Activated B cell treated with CpG ODN at 0.5 μM for 24 hours (primary cell): Measurements from ENCODE around the gene GABBR2. TPM values are rescaled to one million over a fixed set of nuclear protein-coding genes. Genes with fewer than 3 reads are reported as not detected.

Experiments
- ATAC-seq: fragments of 200-7000 bp; cut with Tn5 transposase; one replicate; pipeline ENCODE4 v1.10.0; 2021; ENCODE audit warnings: low read depth, mild to moderate bottlenecking, moderate library complexity
- CTCF ChIA-PET: fragments of 350-600 bp; sonication (Branson Sonifier 250); formaldehyde crosslinking; loops from one replicate; lab custom pipeline; 2021; ENCODE audit warnings: antibody characterized with exemption; lab: Charles Lee
- POLR2A ChIA-PET: fragments of 350-600 bp; sonication (Branson Sonifier 250); formaldehyde crosslinking; loops from one replicate; lab custom pipeline; 2021; ENCODE audit warnings: antibody characterized with exemption; lab: Charles Lee
- DNase-seq: peaks from one replicate; pipeline ENCODE4 v3.0.0; 2022
- H3K27ac Mint-ChIP-seq: one replicate; pipeline ENCODE4 v1.8.0; 2020; ENCODE audit warnings: mixed read lengths
- H3K27me3 Mint-ChIP-seq: one replicate; pipeline ENCODE4 v1.8.0; 2021; ENCODE audit warnings: mixed read lengths
- H3K36me3 Mint-ChIP-seq: one replicate; pipeline ENCODE4 v1.8.0; 2021; ENCODE audit warnings: low read depth, mixed read lengths
- H3K4me1 Mint-ChIP-seq: one replicate; pipeline ENCODE4 v1.8.0; 2021; ENCODE audit warnings: mixed read lengths
- H3K4me3 Mint-ChIP-seq: one replicate; pipeline ENCODE4 v1.8.0; 2020; ENCODE audit warnings: mild to moderate bottlenecking, mixed read lengths
- H3K9me3 Mint-ChIP-seq: one replicate; pipeline ENCODE4 v1.8.0; 2020; ENCODE audit warnings: mixed read lengths
- CTCF ChIP-seq: fragments of 200-600 bp; IDR thresholded peaks from one replicate; pipeline ENCODE4 v1.8.0; 2022; ENCODE audit warnings: antibody characterized with exemption, mild to moderate bottlenecking
- intact Hi-C: fragments of 100-400 bp; cut with micrococcal nuclease; formaldehyde crosslinking; loops from one replicate; pipeline ENCODE4 v1.15.1; 2024
- total RNA-seq: library from RNA; stranded (reverse); gene quantifications from 2 replicates; pipeline ENCODE4 v1.2.3, GENCODE V29; 2022

GABBR2 gene
- total RNA-seq, 1 donor from 2014 or later = not detected

GRCh38 chr9:98721643-98722042 lies 12.9 kb upstream of the GABBR2 start:
- POLR2A ChIA-PET = no interaction called here
- TF ChIP-seq CTCF = no peak

GRCh38 chr9:98720402-98720801 lies 11.7 kb upstream of the GABBR2 start:
- DNase-seq (no peak), ATAC-seq (no peak)
- no peak for TF ChIP-seq CTCF
- ChIA-PET POLR2A (no interaction called here), CTCF (no interaction called here)
- Mint-ChIP-seq H3K27ac (no peak overlapping the region), H3K27me3 (peaks cover 20% of the 10 kb centered on the region), H3K9me3 (peaks cover 5% of the 10 kb centered on the region), H3K4me1 (no peaks in the 10 kb centered on the region), H3K4me3 (no peak overlapping the region), H3K36me3 (no peaks in the 10 kb centered on the region)
- intact Hi-C loops = no loop called here

More at GRCh38 chr9:98721643-98722042, 12.9 kb upstream of the GABBR2 start:
- Mint-ChIP-seq H3K4me3 (no peak overlapping the region), H3K27me3 (peaks cover 19% of the 10 kb centered on the region), H3K4me1 (peaks cover 6% of the 10 kb centered on the region), H3K9me3 (peaks cover 5% of the 10 kb centered on the region), H3K36me3 (no peaks in the 10 kb centered on the region), H3K27ac (no peak overlapping the region)
- intact Hi-C loops = no loop called here
- CTCF ChIA-PET = no interaction called here
- DNase-seq (no peak), ATAC-seq (no peak)

- H3K9me3 Mint-ChIP-seq = peaks cover 2% of the 10 kb centered on the region
Measured at GRCh38 chr9:98719055-98719454, 10.3 kb upstream of the GABBR2 start.

GRCh38 chr9:98714833-98715232 lies 6.1 kb upstream of the GABBR2 start:
- intact Hi-C loops = no loop called here
- H3K4me3 Mint-ChIP-seq = no peak overlapping the region
- H3K4me1 Mint-ChIP-seq = no peaks in the 10 kb centered on the region
- peaks cover 32% of the 10 kb centered on the region for H3K27me3 Mint-ChIP-seq
- POLR2A ChIA-PET = no interaction called here
- H3K27ac Mint-ChIP-seq = no peak overlapping the region
- TF ChIP-seq CTCF = no peak
- H3K9me3 Mint-ChIP-seq = peaks cover 2% of the 10 kb centered on the region
- H3K36me3 Mint-ChIP-seq = no peaks in the 10 kb centered on the region
- ATAC-seq = no peak
- CTCF ChIA-PET = no interaction called here
- DNase-seq = no peak

More at GRCh38 chr9:98719055-98719454, 10.3 kb upstream of the GABBR2 start:
- CTCF ChIA-PET = no interaction called here
- ATAC-seq (no peak), DNase-seq (no peak)
- POLR2A ChIA-PET = no interaction called here
- intact Hi-C loops = no loop called here
- Mint-ChIP-seq H3K4me1 (no peaks in the 10 kb centered on the region), H3K27ac (no peak overlapping the region), H3K27me3 (peaks cover 20% of the 10 kb centered on the region), H3K4me3 (no peak overlapping the region), H3K36me3 (no peaks in the 10 kb centered on the region)
- no peak for TF ChIP-seq CTCF

- CTCF ChIA-PET = no interaction called here
- Mint-ChIP-seq H3K36me3 (no peaks in the 10 kb centered on the region), H3K27me3 (peaks cover 38% of the 10 kb centered on the region), H3K4me1 (peaks cover 2% of the 10 kb centered on the region), H3K9me3 (peaks cover 2% of the 10 kb centered on the region), H3K4me3 (no peak overlapping the region), H3K27ac (no peak overlapping the region)
- TF ChIP-seq CTCF = no peak
- intact Hi-C loops = no loop called here
- ATAC-seq = no peak
- DNase-seq = no peak
- POLR2A ChIA-PET = no interaction called here
Measured at GRCh38 chr9:98712987-98713386, 4.3 kb upstream of the GABBR2 start.
